T-helper 2 cell treated with Interferon-gamma antibody and Interleukin-4, amounts not matched to agents 5 μg/mL and 100 μg/mL, for 36 hours (primary cell): ENCODE measurements around the gene UHMK1.
"Not testable (repeated sequence)": the region's sequence is repeated elsewhere in the genome, so short reads cannot be mapped to it uniquely, and the experiment has no call there.

Experiments
- DNase-seq: peaks from one replicate; pipeline ENCODE4 v3.0.0; 2021; ENCODE audit warnings: low spot score
- H3K27ac Mint-ChIP-seq: one replicate; pipeline ENCODE4 v1.8.0; 2021; ENCODE audit warnings: mild to moderate bottlenecking, mixed read lengths
- H3K27me3 Mint-ChIP-seq: one replicate; pipeline ENCODE4 v1.8.0; 2021; ENCODE audit warnings: low read depth, mixed read lengths
- H3K36me3 Mint-ChIP-seq: one replicate; pipeline ENCODE4 v1.8.0; 2021; ENCODE audit warnings: low read depth, mixed read lengths
- H3K4me1 Mint-ChIP-seq: one replicate; pipeline ENCODE4 v1.8.0; 2021; ENCODE audit warnings: low read depth, mixed read lengths
- H3K4me3 Mint-ChIP-seq: one replicate; pipeline ENCODE4 v1.8.0; 2022; ENCODE audit warnings: mild to moderate bottlenecking, moderate library complexity, mixed read lengths
- H3K9me3 Mint-ChIP-seq: one replicate; pipeline ENCODE4 v1.8.0; 2021; ENCODE audit warnings: mixed read lengths

The UHMK1 gene

DNA sequence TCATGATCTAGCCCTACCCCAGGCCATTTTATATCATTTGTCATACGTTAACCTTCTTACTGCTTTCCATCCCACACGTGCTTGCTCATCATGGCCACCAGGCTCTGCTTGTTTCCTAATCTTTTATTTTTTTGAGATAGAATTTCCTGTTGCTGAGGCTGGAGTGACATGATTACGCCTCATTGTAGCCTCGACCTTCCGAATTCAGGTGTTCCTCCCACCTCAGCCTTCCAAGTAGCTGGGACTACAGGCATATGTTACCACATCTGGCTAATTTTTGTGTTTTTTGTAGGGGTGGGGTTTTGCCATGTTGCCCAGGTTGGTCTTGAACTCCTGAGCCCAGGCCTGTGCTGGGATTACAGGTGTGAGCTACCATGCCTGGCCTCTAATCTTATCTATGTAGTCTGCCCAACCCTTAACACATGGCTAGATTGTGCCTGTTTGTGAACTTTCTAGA is 67.2 kb downstream of the UHMK1 start:
- Mint-ChIP-seq H3K36me3 (peaks cover 17% of the 10 kb centered on the region), H3K9me3 (no peaks in the 10 kb centered on the region), H3K27me3 (no peaks in the 10 kb centered on the region), H3K27ac (no peak overlapping the region), H3K4me1 (peaks cover 31% of the 10 kb centered on the region), H3K4me3 (no peak overlapping the region)
- DNase-seq = no peak

DNA sequence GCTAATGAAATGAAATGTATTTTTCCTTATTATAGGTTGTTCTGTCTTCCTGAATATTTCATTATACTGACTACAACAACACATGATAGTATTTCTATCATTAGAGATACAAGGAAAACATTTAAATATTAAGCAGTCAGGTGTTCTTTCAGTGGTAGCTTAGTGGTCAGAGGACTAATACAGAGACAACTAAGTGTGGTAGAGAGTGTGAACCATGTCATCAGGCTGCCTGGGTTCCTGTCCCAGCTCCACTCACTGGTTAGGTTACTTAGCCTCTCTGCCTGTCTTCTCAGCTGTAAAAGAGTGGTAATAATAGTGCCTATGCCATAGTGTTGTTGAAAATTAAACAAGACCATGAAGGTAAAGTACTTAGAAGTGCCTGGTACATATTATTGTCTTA is 67.8 kb downstream of the UHMK1 start:
- Mint-ChIP-seq H3K4me1 (peaks cover 28% of the 10 kb centered on the region), H3K36me3 (peaks cover 15% of the 10 kb centered on the region), H3K9me3 (no peaks in the 10 kb centered on the region), H3K27ac (no peak overlapping the region), H3K27me3 (no peaks in the 10 kb centered on the region), H3K4me3 (no peak overlapping the region)
- DNase-seq = no peak

DNA sequence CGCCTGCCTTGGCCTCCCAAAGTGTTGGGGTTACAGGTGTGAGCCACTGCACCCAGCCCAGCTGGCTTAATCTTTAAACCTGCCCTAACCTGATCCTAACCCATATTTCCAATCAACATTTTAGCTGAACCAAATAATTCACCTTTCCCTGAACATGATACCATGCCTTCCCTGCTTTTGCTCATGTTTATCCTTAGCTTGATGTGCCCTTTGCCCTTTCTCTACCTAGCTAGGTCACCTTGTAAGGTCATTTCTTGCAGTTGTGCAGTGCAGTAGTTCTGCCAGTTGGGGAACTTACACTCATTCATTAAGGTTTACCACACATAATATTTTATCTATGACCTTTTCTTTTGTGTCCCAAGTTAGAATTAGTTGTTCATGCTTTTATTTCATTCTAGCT is 69.3 kb downstream of the UHMK1 start:
- Mint-ChIP-seq H3K4me1 (peaks cover 26% of the 10 kb centered on the region), H3K9me3 (no peaks in the 10 kb centered on the region), H3K27ac (no peak overlapping the region), H3K36me3 (peaks cover 15% of the 10 kb centered on the region), H3K4me3 (no peak overlapping the region), H3K27me3 (no peaks in the 10 kb centered on the region)
- no peak for DNase-seq

DNA sequence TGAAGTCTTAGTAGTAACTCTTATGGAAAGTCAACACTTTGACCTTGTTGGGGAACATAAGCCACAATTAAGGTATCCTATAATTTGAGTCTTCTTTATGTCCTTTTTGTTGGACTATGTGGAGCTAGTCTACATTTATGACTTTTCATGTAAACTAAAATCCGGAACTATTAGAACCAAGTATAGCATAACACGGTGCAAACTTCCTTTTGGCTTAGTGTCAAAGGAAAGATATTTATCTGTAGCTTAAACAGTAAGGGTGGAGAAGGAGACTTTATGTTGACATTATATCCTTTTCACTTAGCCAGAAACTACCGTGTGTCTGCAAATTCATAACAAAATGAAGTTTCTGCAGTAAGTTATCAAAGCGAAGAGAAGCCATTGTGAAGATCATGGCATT is 71.2 kb downstream of the UHMK1 start:
- no peak overlapping the region for H3K27ac Mint-ChIP-seq
- DNase-seq = no peak
- H3K9me3 Mint-ChIP-seq = no peaks in the 10 kb centered on the region
- H3K4me1 Mint-ChIP-seq = peaks cover 18% of the 10 kb centered on the region
- H3K36me3 Mint-ChIP-seq = peaks cover 17% of the 10 kb centered on the region
- H3K27me3 Mint-ChIP-seq = no peaks in the 10 kb centered on the region
- no peak overlapping the region for H3K4me3 Mint-ChIP-seq

DNA sequence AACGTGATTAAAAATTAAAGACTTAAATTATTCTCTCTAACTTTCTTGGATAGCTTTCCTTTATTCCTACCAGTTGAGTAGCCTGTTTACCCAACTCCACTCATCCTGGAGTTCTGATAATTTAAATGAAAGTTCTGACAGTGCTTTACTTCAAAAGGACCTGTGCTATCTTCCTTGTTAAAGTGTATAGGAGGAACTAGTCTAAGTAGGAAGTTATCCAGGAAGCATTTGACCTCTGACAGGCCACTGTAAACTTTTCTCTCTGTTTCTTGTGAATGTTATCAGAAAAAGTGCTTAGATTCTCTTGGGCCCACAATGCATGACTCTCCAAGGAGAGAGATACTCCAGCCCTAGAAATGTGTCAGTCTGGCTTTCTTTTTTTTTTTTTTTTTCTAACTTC is 73.1 kb downstream of the UHMK1 start:
- DNase-seq = no peak
- Mint-ChIP-seq H3K36me3 (peaks cover 17% of the 10 kb centered on the region), H3K27ac (no peak overlapping the region), H3K27me3 (no peaks in the 10 kb centered on the region), H3K4me3 (no peak overlapping the region), H3K9me3 (no peaks in the 10 kb centered on the region), H3K4me1 (peaks cover 6% of the 10 kb centered on the region)

DNA sequence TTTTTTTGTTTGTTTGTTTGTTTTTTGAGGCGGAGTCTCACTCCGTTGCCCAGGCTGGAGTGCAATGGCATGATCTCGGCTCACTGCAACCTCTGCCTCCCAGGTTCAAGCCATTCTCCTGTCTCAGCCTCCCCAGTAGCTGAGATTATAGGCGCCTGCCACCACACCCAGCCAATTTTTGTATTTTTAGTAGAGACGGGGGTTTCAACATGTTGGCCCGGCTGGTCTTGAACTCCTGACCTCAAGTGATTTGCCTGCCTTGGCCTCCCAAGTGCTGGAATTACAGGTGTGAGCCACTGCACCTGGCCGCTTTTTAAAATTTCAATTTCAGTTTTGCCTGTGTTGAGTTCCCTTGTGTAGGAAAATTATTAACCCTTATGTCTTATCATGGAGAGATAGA is 73.5 kb downstream of the UHMK1 start:
- H3K4me3 Mint-ChIP-seq, H3K9me3 Mint-ChIP-seq, H3K4me1 Mint-ChIP-seq, H3K27me3 Mint-ChIP-seq, DNase-seq, H3K27ac Mint-ChIP-seq: not testable (repeated sequence)
- peaks cover 17% of the 10 kb centered on the region for H3K36me3 Mint-ChIP-seq

DNA sequence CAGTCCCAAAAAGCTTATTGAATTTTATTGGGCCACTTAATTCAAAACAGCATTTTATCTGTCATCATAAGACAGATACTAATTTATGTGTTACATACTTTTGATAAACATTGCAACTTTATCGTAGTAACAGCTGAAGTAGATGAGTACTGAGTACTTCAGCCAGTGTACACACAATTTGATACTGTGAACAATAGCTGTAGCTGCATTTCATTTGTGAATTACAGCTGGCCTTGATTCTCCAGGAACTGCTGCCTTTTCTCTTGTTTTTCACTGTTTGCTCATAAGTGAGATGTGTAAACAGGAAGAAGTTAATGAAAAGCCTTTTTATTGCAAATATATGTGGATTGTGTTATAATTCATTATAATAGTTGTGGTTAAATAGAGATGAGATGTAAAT is 74.1 kb downstream of the UHMK1 start:
- DNase-seq = no peak
- Mint-ChIP-seq H3K27ac (no peak overlapping the region), H3K4me1 (peaks cover 6% of the 10 kb centered on the region), H3K36me3 (peaks cover 15% of the 10 kb centered on the region), H3K4me3 (no peak overlapping the region), H3K9me3 (no peaks in the 10 kb centered on the region), H3K27me3 (no peaks in the 10 kb centered on the region)

DNA sequence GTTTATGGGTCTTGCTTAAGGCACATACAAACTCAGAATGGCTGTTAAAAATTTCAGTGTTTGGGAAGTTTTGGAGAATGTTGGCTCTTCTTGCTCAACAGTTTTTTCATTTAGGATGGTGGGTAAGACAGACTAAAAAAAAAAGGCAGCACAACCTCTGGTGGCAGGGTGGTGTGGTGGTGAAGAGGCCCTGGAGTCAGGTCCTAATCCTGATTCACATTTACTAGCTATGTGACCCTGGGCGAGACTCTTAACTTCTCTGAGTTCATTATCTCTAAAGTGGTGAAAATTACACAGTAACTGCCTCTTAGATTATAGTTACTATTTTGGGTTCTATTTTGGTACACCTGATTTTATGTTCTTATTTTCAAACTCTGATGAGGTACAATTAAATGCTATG is 75.5 kb downstream of the UHMK1 start:
- Mint-ChIP-seq H3K27me3 (no peaks in the 10 kb centered on the region), H3K36me3 (peaks cover 10% of the 10 kb centered on the region), H3K9me3 (no peaks in the 10 kb centered on the region), H3K27ac (no peak overlapping the region), H3K4me1 (peaks cover 6% of the 10 kb centered on the region), H3K4me3 (no peak overlapping the region)
- DNase-seq = no peak

DNA sequence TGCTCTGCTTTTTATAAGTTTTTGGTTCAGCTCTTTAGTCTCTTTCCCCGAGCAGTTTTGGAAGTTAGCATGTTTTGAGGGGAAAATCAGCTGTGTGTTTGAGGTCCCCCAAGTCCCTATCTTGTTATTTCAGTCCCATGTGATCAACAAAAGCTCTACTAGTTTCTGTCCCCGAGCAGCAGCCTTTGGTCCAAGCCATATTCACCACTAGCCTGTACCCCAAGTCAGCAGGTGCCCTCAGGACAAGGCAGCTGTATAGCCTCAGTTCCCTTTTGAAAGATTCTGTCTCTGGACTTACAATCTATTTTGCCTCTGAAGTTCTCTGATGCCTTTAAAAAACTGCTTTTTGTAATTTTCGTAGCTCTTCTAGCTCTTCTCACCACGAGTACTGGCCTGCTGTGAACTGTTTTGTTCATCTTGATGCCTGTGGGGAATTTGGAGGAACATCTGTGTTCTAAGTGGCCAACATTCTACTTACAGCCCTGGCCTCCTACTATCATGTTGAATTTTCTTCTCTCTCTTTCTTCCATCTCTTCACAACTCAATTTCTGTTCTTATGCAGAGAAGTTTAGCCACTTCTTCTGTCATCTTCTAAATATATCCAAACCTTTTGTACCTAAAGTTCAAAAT is 80.6 kb downstream of the UHMK1 start:
- Mint-ChIP-seq H3K27ac (no peak overlapping the region), H3K4me3 (no peak overlapping the region), H3K4me1 (no peaks in the 10 kb centered on the region), H3K9me3 (no peaks in the 10 kb centered on the region), H3K27me3 (no peaks in the 10 kb centered on the region), H3K36me3 (peaks cover 13% of the 10 kb centered on the region)
- no peak for DNase-seq

DNA sequence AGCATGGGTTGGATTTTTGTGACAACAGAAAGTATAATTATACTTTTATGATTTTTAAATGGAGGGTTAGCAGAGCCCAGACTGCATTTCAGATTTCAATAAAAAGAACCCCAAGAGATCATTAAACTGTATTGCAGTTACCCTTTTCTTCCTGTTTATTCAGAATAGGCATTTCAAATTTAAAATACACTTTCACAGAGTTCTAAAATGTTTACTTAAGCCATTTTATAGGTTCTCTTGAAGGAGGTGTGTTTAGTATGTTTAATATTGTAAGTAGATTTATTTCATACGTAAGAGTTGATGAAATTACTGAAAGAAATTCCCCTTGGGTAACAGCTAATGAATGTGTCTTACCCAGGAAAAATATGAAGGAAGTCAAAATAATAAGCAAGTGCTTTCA is 81.3 kb downstream of the UHMK1 start:
- Mint-ChIP-seq H3K27me3 (no peaks in the 10 kb centered on the region), H3K9me3 (no peaks in the 10 kb centered on the region), H3K4me1 (no peaks in the 10 kb centered on the region), H3K27ac (no peak overlapping the region), H3K36me3 (peaks cover 11% of the 10 kb centered on the region), H3K4me3 (no peak overlapping the region)
- DNase-seq = no peak
